NCI-H1930 (cell line): Measurements from ENCODE around the gene IFIT3.
"Not testable (repeated sequence)": the region's sequence is repeated elsewhere in the genome, so short reads cannot be mapped to it uniquely, and the experiment has no call there.

Experiments
- DNase-seq, 2 experiments: peaks; one replicate each; lab custom pipeline; 2025; lab: John Stamatoyannopoulos, UW

IFIT3 gene, protein sequence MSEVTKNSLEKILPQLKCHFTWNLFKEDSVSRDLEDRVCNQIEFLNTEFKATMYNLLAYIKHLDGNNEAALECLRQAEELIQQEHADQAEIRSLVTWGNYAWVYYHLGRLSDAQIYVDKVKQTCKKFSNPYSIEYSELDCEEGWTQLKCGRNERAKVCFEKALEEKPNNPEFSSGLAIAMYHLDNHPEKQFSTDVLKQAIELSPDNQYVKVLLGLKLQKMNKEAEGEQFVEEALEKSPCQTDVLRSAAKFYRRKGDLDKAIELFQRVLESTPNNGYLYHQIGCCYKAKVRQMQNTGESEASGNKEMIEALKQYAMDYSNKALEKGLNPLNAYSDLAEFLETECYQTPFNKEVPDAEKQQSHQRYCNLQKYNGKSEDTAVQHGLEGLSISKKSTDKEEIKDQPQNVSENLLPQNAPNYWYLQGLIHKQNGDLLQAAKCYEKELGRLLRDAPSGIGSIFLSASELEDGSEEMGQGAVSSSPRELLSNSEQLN

DNA sequence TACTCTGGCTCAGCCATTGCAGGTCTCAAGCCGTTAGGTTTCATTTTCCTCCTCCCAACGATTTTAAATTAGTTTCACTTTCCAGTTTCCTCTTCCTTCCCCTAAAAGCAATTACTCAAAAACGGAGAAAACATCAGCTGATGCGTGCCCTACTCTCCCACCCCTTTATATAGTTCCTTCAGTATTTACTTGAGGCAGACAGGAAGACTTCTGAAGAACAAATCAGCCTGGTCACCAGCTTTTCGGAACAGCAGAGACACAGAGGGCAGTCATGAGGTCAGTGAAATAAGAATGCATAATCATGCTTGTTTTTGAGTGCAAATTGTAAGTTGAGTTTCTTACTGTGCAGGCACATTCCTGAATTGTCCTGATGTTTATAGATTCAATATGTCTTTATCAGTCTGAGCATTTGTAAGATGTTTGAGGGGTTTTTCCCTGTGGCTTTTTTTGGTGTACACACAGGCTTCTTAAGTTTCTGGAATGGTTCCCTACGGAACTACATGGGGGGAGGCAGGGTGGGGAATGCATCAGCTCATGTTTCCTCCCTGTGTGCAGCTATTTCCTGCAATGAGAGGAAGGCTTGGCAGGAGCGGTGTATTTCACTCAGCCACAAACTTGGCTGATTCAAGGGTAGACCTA, at the start of gene IFIT3:
Gene IFIT3, plus strand, starts transcription at position 195 of the 639 bp plus-strand sequence. Its CDS starts 77 bp downstream, at position 272.
- no peak for DNase-seq

DNA sequence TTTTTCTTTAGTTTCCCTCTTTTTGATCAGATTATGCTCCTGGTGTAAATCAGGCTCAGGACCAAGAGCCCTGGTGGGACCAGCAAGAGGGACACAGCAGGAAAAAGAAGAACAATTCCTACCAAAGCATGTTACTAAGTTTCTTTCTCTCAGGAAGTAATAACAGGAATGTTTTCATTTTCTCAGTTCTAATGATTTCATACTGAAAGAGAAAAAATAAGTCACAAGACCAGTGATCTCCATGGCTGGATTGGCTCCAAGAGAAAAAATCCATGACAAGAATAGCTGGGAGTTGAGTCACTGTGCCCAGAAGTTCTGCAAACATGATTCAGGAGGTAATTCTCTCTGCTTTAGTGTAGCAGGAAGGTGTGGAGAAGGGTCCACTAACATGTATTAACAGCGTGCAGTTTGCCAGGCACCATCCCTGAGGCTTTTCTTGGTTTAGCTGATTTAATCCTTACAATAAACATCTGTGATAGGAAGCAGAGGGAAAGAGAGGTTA, 49.7 kb upstream of the IFIT3 start:
- no peak for DNase-seq

DNA sequence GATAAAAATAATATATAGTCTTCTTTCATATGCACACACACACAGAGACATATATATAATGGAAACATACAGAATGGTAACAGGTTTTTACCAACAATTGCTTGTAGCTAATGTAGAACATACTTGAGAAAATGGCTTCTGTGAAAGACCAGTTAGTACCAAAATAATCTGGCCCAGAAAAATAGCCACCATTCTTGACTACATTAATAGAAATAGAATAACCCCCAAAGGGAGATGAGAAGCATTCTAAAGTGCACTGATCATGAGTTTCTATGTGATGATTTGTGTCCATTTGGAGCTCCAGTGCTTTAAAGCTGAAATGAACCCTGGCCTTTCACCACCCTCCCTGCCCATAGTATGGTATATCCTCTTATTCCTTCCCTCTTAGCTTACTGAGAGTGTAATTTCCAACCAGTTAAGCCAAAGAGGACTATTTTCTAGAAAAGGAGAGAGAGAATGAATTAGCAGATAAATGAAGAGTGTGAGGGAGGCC, 48.9 kb upstream of the IFIT3 start:
- DNase-seq = no peak

DNA sequence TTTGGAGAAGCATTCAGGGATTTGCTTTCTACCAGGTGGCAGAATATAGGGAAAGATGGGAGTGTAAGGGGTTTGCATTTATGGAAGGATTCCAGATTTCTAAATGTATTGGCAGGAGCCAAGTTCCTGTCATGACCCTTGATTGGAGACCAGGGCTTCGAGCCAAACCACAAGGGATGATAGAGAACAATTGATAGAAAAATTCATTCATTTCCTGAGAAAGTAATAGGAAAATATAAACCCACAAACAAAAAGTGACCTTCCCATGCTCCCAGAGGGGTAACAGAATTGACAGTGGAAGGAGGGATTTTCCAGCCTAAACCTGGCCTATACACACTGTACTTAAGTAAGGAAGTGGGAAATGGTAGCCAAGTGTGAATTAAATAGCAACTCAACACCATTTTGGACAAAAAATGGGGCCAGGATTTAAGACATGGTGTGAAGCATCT, 48.4 kb upstream of the IFIT3 start:
- no peak for DNase-seq

DNA sequence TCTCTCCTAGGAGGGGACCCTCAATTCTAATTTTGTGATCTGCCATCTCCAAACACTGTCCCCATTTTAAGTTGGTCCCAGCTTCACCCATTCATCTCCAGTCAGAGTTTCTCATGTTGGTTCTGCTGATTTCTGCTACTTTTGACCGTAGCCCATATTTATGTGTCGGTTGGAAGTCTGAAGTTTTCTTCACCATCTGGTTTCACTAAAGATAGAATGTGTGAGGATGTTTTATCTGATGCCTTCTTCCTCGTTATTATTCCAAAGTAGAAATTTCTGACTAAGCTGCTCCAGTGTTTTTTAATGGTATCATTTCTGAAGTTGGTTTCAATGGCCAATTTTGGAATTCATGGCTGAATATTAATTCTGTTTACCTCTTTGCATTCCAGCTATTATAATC, 47.3 kb upstream of the IFIT3 start:
- DNase-seq = no peak

DNA sequence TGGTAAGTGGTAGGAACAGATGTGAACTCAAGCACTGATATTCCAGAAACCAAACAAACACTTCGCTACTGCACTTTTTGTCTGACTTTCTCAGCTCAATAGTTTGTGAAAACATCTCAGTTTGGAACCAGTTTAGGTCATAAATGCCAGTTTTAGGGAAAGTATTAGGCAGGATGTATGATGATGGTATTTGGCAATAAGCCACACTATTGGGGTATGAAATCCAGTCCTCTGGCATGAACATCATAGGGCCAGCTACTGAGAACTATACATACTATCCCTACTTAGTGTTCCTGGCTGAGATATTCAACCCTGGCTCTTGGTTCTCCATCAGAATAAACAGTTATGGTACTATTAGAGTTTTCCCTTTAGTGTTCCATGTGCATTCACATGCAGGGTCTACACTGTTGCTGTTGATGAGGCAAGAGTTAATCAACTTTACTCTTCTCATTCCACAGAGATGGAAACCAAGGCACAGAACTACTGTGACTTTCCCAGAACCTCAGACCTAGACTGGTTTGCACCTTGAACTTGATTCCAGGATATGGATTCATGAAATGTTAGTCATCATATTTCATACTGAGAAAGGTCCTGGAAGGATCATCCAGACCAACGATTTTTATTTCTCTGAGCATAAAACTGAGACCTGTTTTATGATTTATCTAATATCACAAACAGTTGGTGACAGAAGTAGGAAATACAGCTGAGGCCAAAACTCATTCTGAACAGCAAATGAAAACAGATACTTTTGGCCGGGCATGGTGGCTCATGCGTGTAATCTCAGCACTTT, 46.0 kb upstream of the IFIT3 start:
- DNase-seq = no peak

DNA sequence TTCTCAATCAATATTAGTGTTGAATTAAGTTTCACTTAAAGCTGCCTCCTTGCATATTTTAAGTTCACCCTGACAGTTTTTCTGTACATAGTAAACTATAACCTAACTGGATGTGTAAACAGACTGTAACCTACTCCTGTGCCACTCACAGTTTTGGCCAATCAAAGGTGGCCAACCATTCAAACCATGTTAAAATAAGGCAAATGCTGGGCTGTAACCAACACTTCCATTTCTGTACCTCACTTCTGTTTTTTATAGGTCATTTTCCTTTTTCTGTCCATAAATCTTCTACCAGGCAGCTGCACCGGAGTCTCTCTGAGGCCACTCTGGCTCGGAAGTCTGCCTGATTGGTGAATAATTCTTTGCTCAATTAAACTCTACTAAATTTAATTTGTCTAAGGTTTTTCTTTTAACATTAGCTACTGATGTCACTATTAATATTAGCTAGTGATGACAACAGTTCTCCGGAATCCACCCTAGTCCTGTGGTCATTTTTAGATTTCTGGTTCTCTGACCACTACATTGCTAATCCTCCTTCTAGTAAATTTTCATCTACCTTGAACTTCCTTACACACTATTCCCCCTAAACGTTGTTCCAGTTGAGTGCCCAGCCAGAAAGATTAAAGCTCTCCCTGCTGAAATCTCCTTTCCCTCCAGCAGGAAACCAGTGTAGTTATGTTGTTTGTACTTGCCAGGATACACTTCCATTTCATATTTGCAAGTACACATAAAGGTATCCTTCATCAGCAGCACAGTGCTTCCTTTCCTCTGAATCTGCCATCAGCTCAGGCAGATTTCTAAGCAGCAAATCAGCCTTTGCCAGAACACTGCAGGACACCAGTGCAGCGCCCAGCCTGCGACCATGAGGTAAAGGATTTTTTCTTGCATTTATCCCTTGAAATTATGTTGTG, 44.5 kb upstream of the IFIT3 start:
- no peak for DNase-seq

DNA sequence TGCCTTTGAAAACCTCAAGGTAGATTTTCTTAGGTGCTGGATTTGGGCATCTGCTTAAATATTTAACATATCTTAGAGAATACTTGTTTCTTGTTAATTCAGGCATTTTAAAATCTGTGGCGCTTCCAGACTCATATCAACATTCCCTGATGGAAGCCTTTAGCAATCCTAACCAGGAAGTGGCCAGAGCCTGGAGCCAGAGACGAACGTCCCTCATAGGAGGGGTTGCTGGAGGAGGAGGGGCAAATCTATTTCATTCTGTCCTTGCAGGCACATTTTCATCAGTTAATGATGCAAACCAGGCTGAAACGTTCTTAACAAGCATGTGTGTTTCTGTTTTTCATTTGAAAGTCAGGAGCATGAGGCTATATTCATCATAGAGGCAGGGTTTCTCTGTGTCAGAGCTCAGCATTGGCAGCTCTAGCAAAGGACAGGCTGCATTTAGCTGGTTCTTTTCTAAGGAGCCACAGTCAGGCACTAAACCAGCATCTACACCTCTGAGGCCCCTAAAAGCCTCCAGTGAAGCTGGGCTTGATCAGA, 43.8 kb upstream of the IFIT3 start:
- no peak for DNase-seq

DNA sequence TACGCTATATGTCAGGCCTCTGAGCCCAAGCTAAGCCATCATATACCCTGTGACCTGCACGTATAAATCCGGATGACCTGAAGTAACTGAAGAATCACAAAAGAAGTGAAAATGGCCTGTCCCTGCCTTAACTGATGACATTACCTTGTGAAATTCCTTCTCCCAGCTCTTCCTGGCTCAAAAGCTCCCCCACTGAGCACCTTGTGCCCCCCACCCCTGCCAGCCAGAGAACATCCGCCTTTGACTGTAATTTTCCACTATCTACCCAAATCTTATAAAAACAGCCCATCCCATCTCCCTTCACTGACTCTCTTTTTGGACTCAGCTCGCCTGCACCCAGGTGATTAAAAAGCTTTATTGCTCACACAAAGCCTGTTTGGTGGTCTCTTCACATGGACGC, 43.1 kb upstream of the IFIT3 start:
- DNase-seq = not testable (repeated sequence)

DNA sequence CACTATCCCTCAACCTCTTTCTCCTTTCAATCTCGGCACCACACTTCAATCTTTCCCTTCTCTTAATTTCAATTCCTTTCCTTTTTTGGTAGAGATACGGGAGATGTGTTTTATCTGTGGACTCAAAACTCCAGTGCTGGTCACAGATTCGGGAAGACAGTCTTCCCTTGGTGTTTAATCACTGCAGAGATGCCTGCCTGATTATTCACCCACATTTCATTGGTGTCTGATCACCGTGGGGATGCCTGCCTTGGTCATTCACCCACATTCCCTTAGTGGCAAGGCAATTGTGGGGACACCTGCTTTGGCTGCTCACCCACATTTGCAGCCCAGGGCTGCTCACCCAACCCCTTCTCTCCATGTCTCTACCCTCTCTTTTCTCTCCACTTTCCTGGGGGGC, 42.5 kb upstream of the IFIT3 start:
- not testable (repeated sequence) for DNase-seq

DNA sequence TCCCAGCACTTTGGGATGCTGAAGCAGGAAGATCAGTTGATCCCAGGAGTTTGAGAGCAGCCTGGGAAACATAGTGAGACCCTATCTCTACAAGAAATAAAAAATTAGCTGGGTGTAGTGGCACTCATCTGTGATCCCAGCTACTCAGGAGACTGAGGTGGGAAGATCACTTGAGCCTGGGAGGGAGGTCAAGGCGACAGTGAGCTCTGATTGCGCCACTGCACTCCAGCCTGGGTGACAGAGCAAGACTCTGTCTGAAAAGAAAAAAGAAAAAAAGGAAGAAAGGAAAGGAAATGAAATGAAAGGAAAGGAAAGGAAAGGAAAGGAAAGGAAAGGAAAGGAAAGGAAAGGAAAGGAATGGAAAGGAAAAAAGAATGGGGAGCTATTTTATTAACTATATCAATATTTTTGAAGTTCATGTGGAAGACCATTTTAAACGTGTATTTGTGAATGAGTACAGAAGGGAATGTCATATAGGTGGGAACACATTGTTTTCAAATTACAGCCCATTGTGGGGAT, 33.0 kb upstream of the IFIT3 start:
- no peak for DNase-seq

DNA sequence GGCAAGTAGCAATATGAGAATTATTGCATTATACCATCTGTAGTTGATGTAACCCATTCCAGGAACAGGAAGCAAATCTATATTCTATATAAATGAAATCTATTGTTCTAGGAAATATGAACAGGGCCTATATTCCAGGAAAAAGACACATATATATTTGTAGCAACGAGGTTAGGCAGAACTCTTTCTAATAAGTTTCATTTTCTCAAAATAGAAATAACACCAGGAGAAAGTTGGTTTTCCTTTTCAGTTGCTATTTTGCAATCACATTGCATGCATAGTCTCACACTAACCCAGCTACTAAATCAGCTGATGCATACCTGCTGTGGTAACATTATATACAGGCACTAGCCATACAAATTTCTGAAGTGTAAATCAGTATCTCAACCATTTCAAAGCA, 32.2 kb upstream of the IFIT3 start:
- no peak for DNase-seq

DNA sequence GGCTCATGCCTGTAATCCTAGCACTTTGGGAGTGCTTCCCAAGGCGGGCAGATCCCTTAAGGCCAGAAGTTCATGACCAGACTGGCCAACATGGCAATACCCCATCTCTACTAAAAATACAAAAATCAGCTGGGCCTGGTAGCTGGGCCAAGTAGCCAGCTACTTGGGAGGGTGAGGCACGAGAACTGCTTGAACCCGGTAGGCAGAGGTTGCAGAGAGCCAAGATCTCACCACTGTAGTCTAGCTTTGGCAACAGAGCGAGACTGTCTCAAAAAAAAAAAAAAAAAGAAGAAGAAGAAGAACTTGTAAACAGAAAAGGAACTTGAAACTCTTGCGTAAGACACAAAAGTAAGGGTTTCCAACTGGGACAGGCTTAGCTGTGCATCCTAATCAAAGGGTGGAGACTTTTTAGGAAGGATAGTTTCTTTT, 31.6 kb upstream of the IFIT3 start:
- no peak for DNase-seq

DNA sequence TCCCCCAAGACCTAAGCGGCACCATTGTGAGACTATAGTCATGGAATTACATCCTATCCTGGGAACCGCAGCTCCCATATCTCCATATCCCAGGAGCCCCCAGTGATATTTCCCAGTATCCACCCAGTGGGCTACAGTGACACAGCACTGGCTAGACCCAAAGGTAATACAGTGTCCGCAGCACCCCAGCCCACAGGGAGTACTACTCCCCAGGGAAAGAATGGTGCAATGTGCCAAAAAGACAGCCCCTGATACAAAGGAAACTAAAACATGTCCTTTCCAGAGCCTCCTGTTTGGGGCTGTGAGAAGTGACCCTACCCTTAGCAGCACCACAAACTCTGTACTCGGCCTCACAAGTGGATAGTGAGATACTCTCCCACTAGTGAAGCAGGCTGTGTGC, 30.4 kb upstream of the IFIT3 start:
- no peak for DNase-seq

DNA sequence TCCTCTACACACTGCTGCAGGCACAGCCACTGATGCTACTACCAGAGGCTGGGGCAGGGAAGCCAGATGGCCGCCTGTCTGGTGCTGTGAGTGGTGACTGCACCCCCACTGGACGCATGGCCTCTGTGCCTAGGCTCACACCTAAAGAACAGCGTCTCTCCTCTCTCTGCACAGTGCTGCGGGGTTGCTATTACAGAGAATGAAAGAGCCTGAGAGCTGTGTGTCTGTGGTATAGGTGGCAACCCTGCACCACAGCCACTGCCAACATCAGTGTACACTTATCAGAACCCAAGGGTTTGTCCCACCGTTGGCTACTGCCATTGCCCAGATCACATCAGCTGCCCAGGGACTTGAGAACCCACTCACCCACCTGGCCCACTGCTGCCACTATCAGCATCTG, 30.0 kb upstream of the IFIT3 start:
- DNase-seq = no peak

DNA sequence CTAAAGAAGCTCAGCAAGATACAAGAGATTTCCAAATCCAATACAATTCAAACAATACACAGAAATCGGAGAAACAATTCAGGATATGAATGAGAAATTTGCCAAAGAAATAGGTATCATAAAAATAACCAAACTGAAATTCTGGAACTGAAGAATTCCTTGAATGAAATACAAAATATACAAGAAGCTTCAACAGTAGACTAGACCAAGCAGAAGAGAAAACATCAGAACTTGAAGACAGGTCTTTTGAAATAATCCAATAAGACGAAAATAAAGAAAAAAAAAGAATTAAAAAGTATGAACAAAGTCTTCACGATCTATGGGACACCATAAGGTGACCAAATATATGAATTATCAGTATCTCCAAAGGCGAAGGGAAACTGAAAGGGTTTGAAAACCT, 28.8 kb upstream of the IFIT3 start:
- DNase-seq = no peak

DNA sequence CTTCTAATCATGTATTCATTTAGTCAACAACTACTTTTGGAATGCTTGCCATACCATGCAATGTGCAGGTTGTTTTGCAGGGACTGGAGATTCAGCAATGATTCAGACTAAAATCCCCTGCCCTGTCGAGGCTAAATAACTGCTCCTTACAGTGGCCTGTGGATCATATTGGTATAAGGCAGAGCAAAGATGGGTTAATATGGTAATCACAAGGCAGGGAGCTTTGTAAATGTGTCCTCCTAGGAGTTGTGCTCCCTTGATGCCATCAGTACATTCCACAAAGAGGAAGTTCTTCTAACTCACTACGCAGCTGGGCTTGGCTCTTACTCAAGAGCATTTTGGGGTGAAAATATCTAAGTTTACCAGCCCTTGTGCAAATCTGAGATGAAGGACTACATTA, 26.6 kb upstream of the IFIT3 start:
- no peak for DNase-seq

DNA sequence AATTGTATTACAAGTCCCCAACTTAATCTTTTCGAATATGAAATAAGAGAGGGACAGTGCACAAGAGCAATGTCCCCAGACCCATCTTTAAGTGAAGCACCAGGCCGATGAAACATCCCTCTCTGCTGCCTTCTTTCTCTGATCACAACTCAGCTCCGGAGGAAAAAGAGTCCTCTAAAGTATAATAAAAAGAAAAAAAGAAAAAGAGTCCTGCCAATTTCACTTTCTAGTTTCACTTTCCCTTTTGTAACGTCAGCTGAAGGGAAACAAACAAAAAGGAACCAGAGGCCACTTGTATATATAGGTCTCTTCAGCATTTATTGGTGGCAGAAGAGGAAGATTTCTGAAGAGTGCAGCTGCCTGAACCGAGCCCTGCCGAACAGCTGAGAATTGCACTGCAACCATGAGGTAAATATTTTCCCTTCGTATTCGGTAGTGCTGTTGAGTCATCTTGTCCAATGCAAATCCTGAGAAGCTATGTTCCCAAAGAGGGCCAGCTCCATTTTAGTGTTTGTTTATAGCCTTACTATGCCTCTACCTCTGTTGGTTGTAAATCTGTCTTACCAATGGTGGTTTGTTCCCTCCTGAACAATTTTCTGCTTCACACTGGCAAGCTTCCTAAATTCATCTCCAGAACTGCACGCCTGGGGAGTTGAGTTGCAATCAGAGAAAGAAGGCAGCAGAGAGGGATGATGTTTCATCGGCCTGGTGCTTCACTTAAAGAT, 25.9 kb upstream of the IFIT3 start, which contains the start of gene IFIT2:
Gene IFIT2, plus strand, starts transcription at position 326 of the 725 bp plus-strand sequence. Its CDS starts 78 bp downstream, at position 404.
- DNase-seq = no peak

DNA sequence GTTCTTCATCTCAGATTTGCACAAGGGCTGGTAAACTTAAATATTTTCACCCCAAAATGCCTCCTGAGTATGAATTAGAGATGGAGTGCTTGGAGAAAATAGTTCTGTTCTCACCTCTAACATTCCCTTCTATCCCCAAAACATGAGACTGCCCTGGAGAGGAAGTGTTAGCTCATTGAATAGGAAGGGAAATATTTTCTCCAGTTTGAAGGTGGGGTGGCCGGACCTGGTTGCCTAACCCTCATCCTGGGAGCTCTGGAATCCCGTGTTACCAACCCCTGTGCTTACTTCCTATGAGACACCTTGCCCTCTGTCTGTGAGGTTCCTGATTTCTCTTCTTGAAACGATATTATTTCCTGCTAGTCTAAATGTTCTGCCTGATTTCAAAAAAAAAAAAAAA, 25.2 kb upstream of the IFIT3 start:
- DNase-seq = no peak

DNA sequence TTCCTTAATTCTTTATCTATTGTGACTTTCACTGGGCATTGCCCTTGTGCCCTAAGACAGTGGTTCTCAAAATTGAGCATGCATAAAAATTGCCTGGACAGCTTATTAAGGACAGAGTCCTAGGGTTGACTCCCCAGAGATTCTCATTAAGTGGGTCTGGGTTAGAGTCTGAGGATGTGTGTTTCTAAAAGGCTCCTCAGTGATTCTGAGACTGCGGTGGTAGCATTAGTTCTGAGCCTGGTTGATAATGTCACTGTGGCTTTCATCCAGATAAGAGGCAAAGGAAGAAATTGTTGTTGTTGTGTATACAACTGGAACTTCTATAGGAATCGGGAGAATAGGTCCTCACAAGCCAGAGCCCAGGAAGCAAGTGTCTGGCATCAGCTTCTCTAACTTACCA, 24.6 kb upstream of the IFIT3 start:
- DNase-seq = no peak
